ENCODE data around the gene ADGRV1.
"Not testable (repeated sequence)": the region's sequence is repeated elsewhere in the genome, so short reads cannot be mapped to it uniquely, and the experiment has no call there.

The ADGRV1 gene

GRCh38 chr5:90949469-90950358 is 391.1 kb downstream of the ADGRV1 start:
- DNase-seq: no peak

- DNase-seq: no peak
Observed at GRCh38 chr5:90955001-90955635, 396.5 kb downstream of the ADGRV1 start.

GRCh38 chr5:90956511-90957097 is 398.0 kb downstream of the ADGRV1 start:
- DNase-seq: no peak

DNA sequence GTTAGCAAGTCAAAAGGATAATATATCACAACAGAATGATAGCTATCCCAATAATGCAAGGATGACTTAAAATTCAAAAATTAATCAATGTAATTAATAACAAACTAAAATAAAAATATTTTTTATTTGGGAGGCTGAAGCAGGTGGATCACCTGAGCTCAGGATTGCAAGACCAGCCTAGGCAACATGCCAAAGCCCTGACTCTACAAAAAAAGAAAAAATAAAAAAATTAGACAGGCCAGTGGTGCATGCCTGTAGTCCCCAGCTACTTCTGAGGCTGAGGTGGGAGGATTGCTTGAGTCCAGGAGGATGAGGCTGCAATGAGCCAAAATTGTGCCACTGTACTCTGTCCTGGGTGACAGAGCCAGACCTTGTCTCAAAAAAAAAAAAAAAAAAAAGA is 399.3 kb downstream of the ADGRV1 start:
- no peak for DNase-seq

DNA sequence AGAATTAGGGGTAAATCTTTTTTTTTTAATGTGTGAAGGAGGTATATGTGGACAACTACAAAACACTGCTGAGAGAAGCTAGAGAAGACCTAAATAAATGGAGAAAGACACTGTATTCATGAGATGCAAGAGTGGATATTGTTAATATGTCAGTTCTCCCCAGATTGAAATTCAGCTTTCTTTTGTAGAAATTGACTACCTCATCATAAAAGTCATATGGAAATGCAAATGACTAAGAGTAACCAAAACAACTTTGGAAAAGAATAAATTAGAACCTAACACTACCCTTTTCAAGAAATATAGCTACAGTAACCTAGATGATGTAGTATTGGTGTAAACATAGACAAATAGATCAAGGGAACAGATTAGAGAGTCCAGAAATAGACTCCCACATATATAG is 400.7 kb downstream of the ADGRV1 start:
- no peak for DNase-seq

DNA sequence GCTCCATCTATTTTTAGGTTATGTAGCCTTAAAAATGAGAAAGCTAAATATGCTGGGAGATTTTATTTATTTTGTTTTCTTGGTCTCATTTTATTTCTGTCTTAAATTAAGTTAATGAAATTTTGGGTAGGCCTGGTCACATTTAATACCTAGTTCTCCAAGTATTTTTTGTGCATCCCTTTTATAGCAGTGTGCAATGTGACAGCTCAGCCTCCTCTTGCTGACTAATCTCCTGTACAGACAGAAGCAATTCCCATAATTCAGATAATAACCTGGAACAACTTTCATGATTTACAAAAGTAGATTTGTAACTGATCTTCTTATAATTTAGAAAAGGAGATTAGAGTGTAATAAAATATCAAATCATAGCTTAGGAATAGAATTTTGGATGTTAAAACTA is 403.9 kb downstream of the ADGRV1 start:
- DNase-seq: no peak

GRCh38 chr5:90965110-90965685 is 406.6 kb downstream of the ADGRV1 start:
- no peak for DNase-seq

- no peak for DNase-seq
Observed at GRCh38 chr5:90967443-90967842, 408.8 kb downstream of the ADGRV1 start.

DNA sequence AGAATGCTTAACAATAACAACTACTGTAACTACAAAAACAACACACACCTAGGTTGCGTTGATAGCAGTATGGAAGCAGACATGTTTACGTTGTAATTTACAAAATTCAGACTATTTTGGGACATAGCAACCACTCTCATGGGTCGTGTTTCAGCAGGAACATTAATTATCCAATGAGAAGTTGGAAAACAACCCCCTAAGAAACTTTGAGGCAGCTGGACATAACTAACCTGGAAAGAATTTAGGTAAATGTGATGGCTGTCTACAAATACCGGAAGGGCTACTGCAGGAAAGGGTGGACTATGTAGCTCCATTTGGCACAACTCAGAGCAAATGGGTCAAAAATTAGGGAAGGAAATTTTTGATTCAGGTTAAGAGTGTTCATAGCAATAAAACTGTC is 409.3 kb downstream of the ADGRV1 start:
- DNase-seq: no peak

DNA sequence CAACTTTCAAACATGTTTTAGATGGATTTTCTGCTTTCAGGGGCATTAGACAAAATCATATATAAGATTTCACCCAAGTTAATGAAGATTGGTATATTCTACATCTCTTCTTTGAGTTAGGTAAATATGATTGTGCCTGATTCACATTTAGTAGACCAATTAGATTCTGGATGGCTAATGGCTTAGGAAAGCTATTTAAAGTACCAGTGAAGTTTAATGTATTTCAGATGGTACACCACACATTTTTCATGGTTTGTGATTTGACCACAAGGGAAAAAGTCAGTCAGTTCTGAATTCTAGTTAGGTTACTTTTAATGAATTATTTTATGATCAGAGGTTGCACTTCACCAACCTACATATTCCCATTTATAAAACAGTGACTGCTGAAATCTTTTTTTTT is 409.7 kb downstream of the ADGRV1 start:
- DNase-seq: no peak

DNA sequence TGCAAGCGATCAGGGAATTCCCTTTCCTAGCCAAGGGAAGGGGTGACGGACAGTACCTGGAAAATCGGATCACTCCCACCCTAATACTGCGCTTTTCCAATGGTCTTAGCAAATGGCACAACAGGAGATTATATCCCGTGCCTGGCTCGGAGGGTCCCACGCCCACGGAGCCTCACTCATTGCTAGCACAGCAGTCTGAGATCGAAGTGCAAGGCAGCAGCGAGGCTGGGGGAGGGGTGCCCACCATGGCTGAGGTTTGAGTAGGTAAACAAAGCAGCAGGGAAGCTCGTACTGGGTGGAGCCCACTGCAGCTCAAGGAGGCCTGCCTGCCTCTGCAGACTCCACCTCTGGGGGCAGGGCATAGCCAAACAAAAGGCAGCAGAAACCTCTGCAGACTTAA is 411.3 kb downstream of the ADGRV1 start:
- DNase-seq: not testable (repeated sequence)

DNA sequence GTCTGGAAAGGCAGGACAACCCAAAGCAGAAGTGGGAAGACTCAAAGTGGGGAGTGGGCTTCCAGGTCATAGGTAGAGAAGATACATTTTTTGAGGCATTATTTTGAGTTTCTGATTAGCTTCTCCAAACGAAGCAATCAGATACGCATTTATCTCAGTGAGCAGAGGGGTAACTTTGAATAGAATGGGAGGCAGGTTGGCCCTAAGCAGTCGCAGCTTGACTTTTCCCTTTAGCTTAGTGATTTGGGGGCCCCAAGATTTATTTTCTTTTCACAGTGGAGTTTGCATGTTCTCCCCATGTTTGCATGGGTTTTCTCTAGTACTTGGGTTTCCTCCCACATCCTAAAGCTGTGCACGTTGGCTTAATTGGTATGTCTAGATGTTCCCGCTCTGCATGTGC is 422.6 kb downstream of the ADGRV1 start:
- no peak for DNase-seq

DNA sequence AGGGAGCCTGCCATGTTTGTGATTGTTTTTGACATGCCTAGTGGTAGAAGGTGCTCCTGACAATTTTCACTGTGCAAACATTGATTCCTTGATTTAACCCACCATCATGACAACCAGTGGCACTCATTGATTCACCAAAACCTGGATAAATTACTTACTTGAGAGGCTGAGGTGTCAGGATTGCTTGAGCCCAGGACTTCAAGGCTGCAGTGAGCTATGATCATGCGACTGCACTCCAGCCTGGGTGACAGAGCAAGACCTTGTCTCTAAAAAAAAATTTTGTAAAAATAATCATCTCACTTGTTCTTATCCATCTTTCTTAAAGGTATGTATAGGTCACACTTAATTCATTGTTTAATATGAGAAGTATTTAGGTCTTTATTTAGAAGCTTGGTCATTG is 423.2 kb downstream of the ADGRV1 start:
- no peak for DNase-seq

DNA sequence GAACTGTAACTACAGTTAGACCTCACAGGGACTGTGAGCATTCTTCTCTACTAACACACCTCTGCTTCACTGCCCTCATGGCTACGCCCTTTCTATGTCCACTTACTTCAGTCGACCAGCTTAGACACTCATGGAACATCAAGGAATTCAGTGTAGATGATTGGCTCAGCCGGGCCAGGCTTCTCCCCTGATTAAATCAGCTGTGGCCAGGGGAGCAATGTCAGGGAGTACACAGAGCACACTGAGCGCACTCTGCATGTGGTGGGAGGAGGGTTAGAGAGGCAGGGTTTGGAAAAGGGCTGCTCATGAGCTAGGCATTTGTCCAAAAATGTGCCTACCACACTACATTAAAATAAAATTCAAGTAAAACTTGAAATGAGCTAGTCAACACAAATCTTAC is 424.0 kb downstream of the ADGRV1 start:
- DNase-seq: no peak

DNA sequence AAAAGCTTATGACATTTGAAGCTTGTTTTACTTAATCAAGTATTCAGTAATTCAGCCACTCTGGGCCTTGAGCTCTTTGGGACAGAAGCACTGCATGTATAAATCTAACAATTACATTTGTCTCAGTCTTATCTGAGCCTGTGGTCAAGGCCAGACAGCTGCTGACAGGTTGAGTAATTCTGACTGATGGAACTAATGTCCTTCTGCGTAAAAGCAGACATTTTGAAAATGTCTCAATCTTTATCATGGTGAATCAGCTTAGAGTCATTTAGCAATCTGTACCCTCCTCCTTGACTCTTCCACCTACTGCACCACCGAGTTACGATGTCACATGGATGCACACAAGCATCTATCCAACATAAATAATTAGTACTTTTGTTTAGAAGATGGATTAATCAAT is 424.6 kb downstream of the ADGRV1 start:
- DNase-seq: no peak

DNA sequence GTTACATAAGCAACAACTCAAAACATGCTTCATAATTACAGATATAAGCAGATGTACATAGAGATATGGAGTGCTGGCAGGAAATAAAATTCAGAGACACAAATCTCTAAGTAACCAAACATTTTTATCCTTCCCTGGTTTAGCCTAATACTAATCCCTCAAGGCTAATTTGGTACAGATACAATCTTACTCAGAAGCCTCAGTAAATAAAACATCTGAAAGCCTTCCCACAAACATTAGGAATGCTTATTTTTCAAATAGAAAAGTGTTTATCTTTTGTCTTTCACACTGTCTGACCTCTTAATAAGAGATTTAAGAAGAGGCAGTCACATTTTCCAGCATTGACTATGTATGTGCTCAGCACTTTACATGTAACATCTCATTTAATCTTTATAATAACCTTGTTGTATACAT is 425.1 kb downstream of the ADGRV1 start:
- DNase-seq: no peak

- DNase-seq: no peak
Observed at GRCh38 chr5:90985341-90985740, 426.7 kb downstream of the ADGRV1 start.

GRCh38 chr5:90987726-90988125 is 429.1 kb downstream of the ADGRV1 start:
- DNase-seq: no peak

DNA sequence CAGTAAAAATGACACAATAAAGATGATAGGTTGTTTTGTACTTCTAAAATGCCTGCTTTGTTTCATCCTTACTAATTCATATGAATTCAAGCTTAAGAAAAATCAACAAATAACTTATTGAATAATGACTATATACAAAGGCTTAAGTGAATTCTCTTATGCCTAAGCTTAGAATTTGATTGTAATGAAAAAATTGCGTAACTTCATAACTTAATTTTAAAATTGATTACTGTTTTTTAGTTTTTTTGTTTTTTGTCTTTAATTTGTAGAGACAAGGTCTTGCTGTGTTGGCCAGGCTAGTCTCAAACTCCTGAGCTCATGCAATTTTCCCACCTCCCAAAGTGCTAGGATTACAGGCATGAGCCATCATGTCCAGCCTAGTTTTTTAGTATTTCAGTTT is 432.6 kb downstream of the ADGRV1 start:
- no peak for DNase-seq

- DNase-seq: no peak
Observed at GRCh38 chr5:90994796-90995195, 436.2 kb downstream of the ADGRV1 start.

- no peak for DNase-seq
Observed at GRCh38 chr5:90996089-90996488, 437.5 kb downstream of the ADGRV1 start.

GRCh38 chr5:90997082-90997481 is 438.5 kb downstream of the ADGRV1 start:
- no peak for DNase-seq

- no peak for DNase-seq
Observed at GRCh38 chr5:91000743-91001142, 442.1 kb downstream of the ADGRV1 start.

DNA sequence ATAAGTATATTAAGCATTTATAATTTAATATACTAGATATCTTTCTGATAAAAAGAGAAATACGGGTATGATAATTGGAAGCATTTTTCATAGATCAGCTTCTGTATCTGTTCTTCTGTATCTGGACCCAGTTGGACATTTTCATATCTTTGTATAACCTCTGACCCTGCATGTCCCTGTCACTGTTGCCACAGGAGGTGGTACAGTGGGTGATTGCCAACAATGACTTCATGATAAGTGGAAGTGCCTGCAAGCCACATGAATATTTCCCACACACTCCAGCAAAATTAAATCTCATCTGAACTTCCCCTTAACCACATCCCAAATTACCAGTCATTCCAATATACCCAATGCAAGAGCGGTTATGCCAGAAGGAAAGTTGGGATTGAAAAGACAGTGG is 448.1 kb downstream of the ADGRV1 start:
- DNase-seq: no peak

Measured in activated gamma-delta T cell (primary cell).